GM06990 (cell line): ENCODE data around the gene MR1.

ENCODE experiments used
- DNase-seq: peaks from one replicate; pipeline ENCODE4 v3.0.0-alpha.2; 2011; ENCODE audit not compliant: insufficient read length; ENCODE audit errors: extremely low read depth
- H3K27me3 ChIP-seq: replicated peaks from 2 replicates; pipeline ENCODE4 v1.6.0; 2011; ENCODE audit warnings: low read length; ENCODE audit not compliant: control insufficient read depth, insufficient read depth
- H3K36me3 ChIP-seq: 2 replicates; pipeline ENCODE4 v1.5.1; 2011; ENCODE audit warnings: low read length; ENCODE audit not compliant: control insufficient read depth, insufficient read depth
- H3K4me3 ChIP-seq: replicated peaks from 2 replicates; pipeline ENCODE4 v1.5.1; 2011; ENCODE audit warnings: low read depth, mild to moderate bottlenecking, control low read depth, low read length
- CTCF ChIP-seq: IDR thresholded peaks from 2 replicates; pipeline ENCODE4 v1.5.1; 2011; ENCODE audit warnings: low read length, control low read depth, mild to moderate bottlenecking, inconsistent platforms; ENCODE audit not compliant: insufficient read depth, poor library complexity, severe bottlenecking

The MR1 gene

GRCh38 chr1:181014477-181015250 lies 19.1 kb upstream of the MR1 start:
- DNase-seq = peak; percentile 30
- Histone ChIP-seq H3K36me3 (peaks cover 2% of the 10 kb centered on the region), H3K4me3 (no peak overlapping the region), H3K27me3 (no peaks in the 10 kb centered on the region)
- no peak for TF ChIP-seq CTCF

GRCh38 chr1:181015251-181015615 lies 18.6 kb upstream of the MR1 start:
- TF ChIP-seq CTCF = no peak
- no peak for DNase-seq
- H3K36me3 ChIP-seq = peaks cover 2% of the 10 kb centered on the region
- no peaks in the 10 kb centered on the region for H3K27me3 ChIP-seq
- no peak overlapping the region for H3K4me3 ChIP-seq

GRCh38 chr1:181016563-181016962 lies 17.2 kb upstream of the MR1 start:
- DNase-seq = no peak
- Histone ChIP-seq H3K36me3 (peaks cover 2% of the 10 kb centered on the region), H3K4me3 (no peak overlapping the region), H3K27me3 (no peaks in the 10 kb centered on the region)
- no peak for TF ChIP-seq CTCF

- Histone ChIP-seq H3K36me3 (peaks cover 2% of the 10 kb centered on the region), H3K4me3 (no peak overlapping the region; the same call in 1 of the 2 replicates), H3K27me3 (no peaks in the 10 kb centered on the region)
- TF ChIP-seq CTCF = no peak
- no peak for DNase-seq
Observed at GRCh38 chr1:181018901-181019681, 14.7 kb upstream of the MR1 start.

GRCh38 chr1:181021159-181021558 lies 12.6 kb upstream of the MR1 start:
- Histone ChIP-seq H3K36me3 (peaks cover 2% of the 10 kb centered on the region), H3K27me3 (no peaks in the 10 kb centered on the region), H3K4me3 (peak overlapping the region; percentile 83)
- TF ChIP-seq CTCF = no peak
- no peak for DNase-seq
